Endothelial cell of umbilical vein (primary cell): ENCODE measurements around the gene CCDC69. TPM values are rescaled to one million over a fixed set of nuclear protein-coding genes. Genes with fewer than 3 reads are reported as not detected.

Experiments
- BruUV-seq: library from RNA; stranded (reverse); fragments of 400-500 nt; replicated peaks from 2 replicates; lab custom pipeline; 2021; lab: Mats Ljungman, UMichigan
- CTCF ChIA-PET: fragments of 300-600, 350-600 bp; sonication (Branson Sonifier 250); formaldehyde crosslinking; loops from one replicate; lab custom pipeline; 2021; ENCODE audit warnings: antibody characterized with exemption, inconsistent platforms; lab: Charles Lee
- POLR2A ChIA-PET: fragments of 300-600, 350-600 bp; sonication (Branson Sonifier 250); formaldehyde crosslinking; loops from one replicate; lab custom pipeline; 2021; ENCODE audit warnings: antibody characterized with exemption, inconsistent platforms; lab: Charles Lee
- DNase-seq: peaks from one replicate; pipeline ENCODE4 v3.0.0-alpha.2; 2011; ENCODE audit warnings: low read depth, low spot score
- FAIRE-seq: peaks from 2 replicates; lab custom pipeline; 2011; peaks lifted over from hg19 to GRCh38; lab: Jason Lieb, UNC
- H2AFZ ChIP-seq: 2 replicates; pipeline ENCODE4 v1.6.0; 2012; ENCODE audit warnings: low read depth, low read length, control low read depth, inconsistent platforms
- H3K27ac ChIP-seq: 2 replicates; pipeline ENCODE4 v1.5.1; 2011; ENCODE audit warnings: low read depth, mild to moderate bottlenecking, control low read depth, low read length, moderate library complexity; ENCODE audit not compliant: insufficient read depth
- H3K27me3 ChIP-seq, 2 experiments: 2 replicates each; pipeline versions ENCODE4 v1.6.0 to v1.6.1; 2011; ENCODE audit warnings: low read length in 2 of 2, mixed read lengths in 1 of 2; ENCODE audit not compliant: control insufficient read depth in 2 of 2, insufficient read depth in 2 of 2
- H3K36me3 ChIP-seq, 2 experiments: 2 replicates in 1 of 2; 3 replicates in 1 of 2; pipeline ENCODE4 v1.5.1; 2011; ENCODE audit warnings: low read length in 2 of 2, mild to moderate bottlenecking in 1 of 2, moderate library complexity in 1 of 2; ENCODE audit not compliant: control insufficient read depth in 2 of 2, insufficient read depth in 2 of 2; ENCODE audit errors: extremely low read depth in 1 of 2
- H3K4me1 ChIP-seq: 3 replicates; pipeline ENCODE4 v1.5.1; 2011; ENCODE audit warnings: mild to moderate bottlenecking, low read length; ENCODE audit not compliant: control insufficient read depth, insufficient read depth; ENCODE audit errors: extremely low read depth
- H3K4me2 ChIP-seq: 2 replicates; pipeline ENCODE4 v1.6.1; 2011; ENCODE audit warnings: low read length, control low read depth, mixed read lengths; ENCODE audit not compliant: insufficient read depth
- H3K4me3 ChIP-seq, 3 experiments: fragments of 200-600 bp in 1 of 3; sonication (generic), shearing (Covaris generic) in 1 of 3; replicated peaks in 1 of 3; 2 replicates each; pipeline ENCODE4 v1.5.1; 2011 to 2016; ENCODE audit warnings: control low read depth in 3 of 3, low read length in 3 of 3, mild to moderate bottlenecking in 2 of 3, inconsistent platforms in 1 of 3, low read depth in 1 of 3, moderate library complexity in 1 of 3; ENCODE audit not compliant: insufficient read depth in 1 of 3
- H3K79me2 ChIP-seq: 2 replicates; pipeline ENCODE4 v1.6.0; 2012; ENCODE audit warnings: low read length, inconsistent platforms; ENCODE audit not compliant: control insufficient read depth, insufficient read depth
- H3K9ac ChIP-seq: replicated peaks from 2 replicates; pipeline ENCODE3; 2011; ENCODE audit warnings: low read length, control low read depth; ENCODE audit not compliant: insufficient read depth; ENCODE audit errors: extremely low read depth
- H3K9me1 ChIP-seq: replicated peaks from 3 replicates; pipeline ENCODE4 v1.6.0; 2011; ENCODE audit warnings: mild to moderate bottlenecking, low read length; ENCODE audit not compliant: control insufficient read depth, insufficient read depth; ENCODE audit errors: extremely low read depth
- H3K9me3 ChIP-seq: replicated peaks from 2 replicates; pipeline ENCODE4 v1.5.1; 2012; ENCODE audit warnings: low read length, inconsistent platforms; ENCODE audit not compliant: control insufficient read depth, insufficient read depth
- H4K20me1 ChIP-seq: replicated peaks from 2 replicates; pipeline ENCODE3; 2011; ENCODE audit warnings: mild to moderate bottlenecking, low read length; ENCODE audit not compliant: control insufficient read depth, insufficient read depth; ENCODE audit errors: extremely low read depth
- EZH2 ChIP-seq: IDR thresholded peaks from 2 replicates; pipeline ENCODE4 v1.6.1; 2012; ENCODE audit warnings: borderline replicate concordance, low read depth, mild to moderate bottlenecking, moderate library complexity, low read length, inconsistent platforms; ENCODE audit not compliant: severe bottlenecking
- FOS ChIP-seq: IDR thresholded peaks from 2 replicates; pipeline ENCODE4 v1.6.1; 2011; ENCODE audit warnings: mild to moderate bottlenecking, low read length, moderate library complexity, borderline replicate concordance; ENCODE audit not compliant: insufficient read depth
- GATA2 ChIP-seq: IDR thresholded peaks from 2 replicates; pipeline ENCODE4 v1.7.0; 2011; ENCODE audit warnings: low read depth, mild to moderate bottlenecking, moderate library complexity, mixed read lengths, low read length; ENCODE audit not compliant: insufficient read length, insufficient read depth
- JUN ChIP-seq: IDR thresholded peaks from 2 replicates; pipeline ENCODE4 v1.6.1; 2011; ENCODE audit warnings: borderline replicate concordance, low read depth; ENCODE audit not compliant: insufficient read length, insufficient read depth
- MYC ChIP-seq: IDR thresholded peaks from one replicate; pipeline ENCODE4 v1.6.1; 2011; ENCODE audit warnings: mild to moderate bottlenecking, low read depth, low read length
- POLR2A ChIP-seq: IDR thresholded peaks from 2 replicates; pipeline ENCODE4 v1.6.1; 2012; ENCODE audit warnings: low read depth, mild to moderate bottlenecking, control low read depth, low read length
- POLR2AphosphoS5 ChIP-seq: IDR thresholded peaks from 2 replicates; pipeline ENCODE4 v1.6.1; 2012; ENCODE audit warnings: low read depth, mild to moderate bottlenecking, control low read depth, low read length, moderate library complexity; ENCODE audit not compliant: insufficient read depth
- dilution Hi-C: fragments of 300-500 bp; cut with MboI; formaldehyde crosslinking; loops from one replicate; pipeline ENCODE4 v1.15.0; 2019; ENCODE audit warnings: low sequenced_read_pairs; ENCODE audit not compliant: extremely low pct_ligation_motif_present
- intact Hi-C: fragments of 100-400 bp; cut with micrococcal nuclease; formaldehyde crosslinking; loops from one replicate; pipeline ENCODE4 v1.10.0; 2022
- polyA plus RNA-seq, 4 experiments: library from polyadenylated mRNA; depleted of rRNA in 3 of 4; stranded (reverse) in 3 of 4; unstranded in 1 of 4; fragments of >200 nt; gene quantifications; 2 replicates each; pipeline versions ENCODE4 v1.2.1 to v1.2.3, GENCODE V29; 2011 to 2012; ENCODE audit warnings: missing spikeins in 1 of 4
- total RNA-seq: library from RNA; stranded (reverse); gene quantifications from 2 replicates; pipeline ENCODE4 v1.2.3, GENCODE V29; 2021
- TF ChIP-seq, protein P1 (sequence below), 2 donors: IDR thresholded peaks; 1 replicate in 1 of 2; 2 replicates in 1 of 2; pipeline ENCODE4 v1.5.1; 2011; ENCODE audit warnings: low read length in 2 of 2, mild to moderate bottlenecking in 2 of 2, moderate library complexity in 2 of 2, control low read depth in 1 of 2, inconsistent platforms in 1 of 2, low read depth in 1 of 2; ENCODE audit not compliant: insufficient read depth in 1 of 2; ENCODE audit errors: extremely low read depth in 1 of 2
- TF ChIP-seq, protein P2 (sequence below): IDR thresholded peaks from 2 replicates; pipeline ENCODE4 v1.6.1; 2011; ENCODE audit not compliant: insufficient read depth, insufficient read length

CCDC69 gene
- total and polyA plus RNA-seq, 2 donors (not counting 3 experiments of a cell fraction or from before 2014, with no cell fraction given) = 4.1 to 4.5 TPM

DNA sequence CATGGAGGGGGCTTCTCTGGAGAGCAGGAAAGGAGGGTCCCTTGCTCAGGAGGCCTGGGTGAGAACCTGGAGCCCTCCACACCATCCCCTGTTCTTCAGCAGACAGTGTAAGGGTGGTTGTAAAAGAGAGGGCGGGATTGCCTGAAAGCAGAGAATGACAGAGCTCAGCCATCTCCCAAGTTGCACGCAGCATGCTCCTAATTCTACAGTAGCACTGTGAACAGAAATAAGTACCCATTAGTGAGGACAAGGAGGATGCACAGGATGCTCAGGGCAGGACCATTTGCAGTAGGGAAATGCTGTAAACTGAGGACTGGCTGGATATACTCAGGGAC, 8.4 kb downstream of the CCDC69 start:
- no peaks in the 10 kb centered on the region for H3K27me3 ChIP-seq
- no peak overlapping the region for H3K4me3 ChIP-seq
- H3K79me2 ChIP-seq = no peaks in the 10 kb centered on the region
- H3K9me3 ChIP-seq = no peaks in the 10 kb centered on the region
- dilution Hi-C loops = no loop called here
- ChIA-PET POLR2A (no interaction called here), CTCF (interaction anchor here (0.6 to 2.4 kb wide), 3 partner anchors 8 to 100 kb away, joined by 3 to 11 read pairs (median 3); partner anchors contain the start of gene CCDC69)
- intact Hi-C loops = no loop called here
- H3K9me1 ChIP-seq = no peaks in the 10 kb centered on the region
- DNase-seq (no peak), FAIRE-seq (no peak)
- no peak overlapping the region for H3K9ac ChIP-seq
- TF ChIP-seq GATA2 (no peak), MYC (no peak), JUN (no peak), POLR2AphosphoS5 (no peak), EZH2 (no peak), POLR2A (no peak), FOS (no peak)
- TF ChIP-seq, protein P1, sequence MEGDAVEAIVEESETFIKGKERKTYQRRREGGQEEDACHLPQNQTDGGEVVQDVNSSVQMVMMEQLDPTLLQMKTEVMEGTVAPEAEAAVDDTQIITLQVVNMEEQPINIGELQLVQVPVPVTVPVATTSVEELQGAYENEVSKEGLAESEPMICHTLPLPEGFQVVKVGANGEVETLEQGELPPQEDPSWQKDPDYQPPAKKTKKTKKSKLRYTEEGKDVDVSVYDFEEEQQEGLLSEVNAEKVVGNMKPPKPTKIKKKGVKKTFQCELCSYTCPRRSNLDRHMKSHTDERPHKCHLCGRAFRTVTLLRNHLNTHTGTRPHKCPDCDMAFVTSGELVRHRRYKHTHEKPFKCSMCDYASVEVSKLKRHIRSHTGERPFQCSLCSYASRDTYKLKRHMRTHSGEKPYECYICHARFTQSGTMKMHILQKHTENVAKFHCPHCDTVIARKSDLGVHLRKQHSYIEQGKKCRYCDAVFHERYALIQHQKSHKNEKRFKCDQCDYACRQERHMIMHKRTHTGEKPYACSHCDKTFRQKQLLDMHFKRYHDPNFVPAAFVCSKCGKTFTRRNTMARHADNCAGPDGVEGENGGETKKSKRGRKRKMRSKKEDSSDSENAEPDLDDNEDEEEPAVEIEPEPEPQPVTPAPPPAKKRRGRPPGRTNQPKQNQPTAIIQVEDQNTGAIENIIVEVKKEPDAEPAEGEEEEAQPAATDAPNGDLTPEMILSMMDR (IDR thresholded peaks at IDR 0.05; ENCODE audit: extremely low read depth in 1 of 2, insufficient read depth in 1 of 2, low read depth in 1 of 2, low read length in 2 of 2) = no peak
- TF ChIP-seq, protein P2, sequence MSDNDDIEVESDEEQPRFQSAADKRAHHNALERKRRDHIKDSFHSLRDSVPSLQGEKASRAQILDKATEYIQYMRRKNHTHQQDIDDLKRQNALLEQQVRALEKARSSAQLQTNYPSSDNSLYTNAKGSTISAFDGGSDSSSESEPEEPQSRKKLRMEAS = no peak
- no peaks in the 10 kb centered on the region for H4K20me1 ChIP-seq
- no peak overlapping the region for H2AFZ ChIP-seq
- H3K36me3 ChIP-seq = no peaks in the 10 kb centered on the region
- H3K4me1 ChIP-seq = peaks cover 10% of the 10 kb centered on the region
- no peak overlapping the region for H3K27ac ChIP-seq
- no TSS peak for BruUV-seq
- H3K4me2 ChIP-seq = no peak overlapping the region
